ENCODE data around the gene USP34. TPM values are rescaled to one million over a fixed set of nuclear protein-coding genes. Genes with fewer than 3 reads are reported as not detected.

USP34 gene
- total and polyA plus RNA-seq, 2 of the 8 experiments (the other 6 are each of a cell fraction or from before 2014, with no cell fraction given): 56.7 to 91.7 TPM

GRCh38 chr2:61379521-61379920 is 91.4 kb downstream of the USP34 start:
- WGBS, 2 experiments (ENCODE audit: extremely low coverage in 1 of 2, insufficient coverage in 1 of 2, insufficient read length in 1 of 2, insufficient replicate concordance in 2 of 2, low coverage in 1 of 2, low lambda C conversion rate in 2 of 2, missing lambda C conversion rate in 1 of 2): 79% methylated on average over 2 of the region's 2 CpGs; no CpG with 5 or more reads in 1 of the 2 experiments

More at GRCh38 chr2:61379521-61379920, 91.4 kb downstream of the USP34 start:
- H3K56ac ChIP-seq (replicated peaks; ENCODE audit: insufficient read length, low read depth, low read length): no peak overlapping the region
- no peak overlapping the region for H3K14ac ChIP-seq (ENCODE audit: insufficient read length)
- no peak overlapping the region for H2BK12ac ChIP-seq (ENCODE audit: low read depth, low read length)
- no peak overlapping the region for H2BK120ac ChIP-seq (replicated peaks; ENCODE audit: low read depth, low read length)
- H3K4ac ChIP-seq (replicated peaks; ENCODE audit: insufficient read length, low read depth, low read length): no peak overlapping the region
- H3K23ac ChIP-seq (ENCODE audit: insufficient read length): no peak overlapping the region
- no peak overlapping the region for H2AK5ac ChIP-seq (ENCODE audit: low read depth, low read length)
- no peak overlapping the region for H2BK15ac ChIP-seq (ENCODE audit: low read length)
- no peak overlapping the region for H4K8ac ChIP-seq (ENCODE audit: extremely low read depth, insufficient read depth, low read length)
- no peaks in the 10 kb centered on the region for H3K79me1 ChIP-seq (ENCODE audit: low read depth, low read length)
- H3K4me3 ChIP-seq (ENCODE audit: extremely low read depth in 1 of 4, insufficient read depth in 2 of 4, low read depth in 3 of 4, low read length in 4 of 4): no peak overlapping the region
- H3K18ac ChIP-seq (ENCODE audit: extremely low read depth, low read length): no peak overlapping the region
- H4K5ac ChIP-seq (ENCODE audit: insufficient read length, low read depth, low read length): no peak overlapping the region
- FAIRE-seq (no peak), DNase-seq (ENCODE audit: low read depth in 1 of 2, low spot score in 2 of 2) (no peak)
- H2BK5ac ChIP-seq (ENCODE audit: low read depth, low read length): no peak overlapping the region
- no peak for TF ChIP-seq RAD21 (IDR thresholded peaks at IDR 0.05 in 1 of 2, conservative IDR thresholded peaks at IDR 0.05 in 1 of 2; ENCODE audit: low read depth in 2 of 2, low read length in 2 of 2)
- no peak for TF ChIP-seq PHF8 (conservative IDR thresholded peaks at IDR 0.05; ENCODE audit: low read depth, low read length)
- no peak for TF ChIP-seq BCL11A (IDR thresholded peaks at IDR 0.05; ENCODE audit: low read depth in 2 of 2, low read length in 2 of 2)
- no peak for TF ChIP-seq SIN3A (conservative IDR thresholded peaks at IDR 0.05 in 1 of 2, IDR thresholded peaks at IDR 0.05 in 1 of 2; ENCODE audit: low read depth in 1 of 2, low read length in 2 of 2)
- no peak for TF ChIP-seq ASH2L (IDR thresholded peaks at IDR 0.05; ENCODE audit: low read length)
- TF ChIP-seq CHD2 (IDR thresholded peaks at IDR 0.05; ENCODE audit: low read length): no peak
- no peak for TF ChIP-seq CREB1 (IDR thresholded peaks at IDR 0.05)
- TF ChIP-seq CTCF (IDR thresholded peaks at IDR 0.05; ENCODE audit: control extremely low read depth in 1 of 3, insufficient read depth in 1 of 3, low read depth in 1 of 3, low read length in 3 of 3): no peak
- TF ChIP-seq EGR1 (IDR thresholded peaks at IDR 0.05; ENCODE audit: borderline replicate concordance, low read depth, low read length): no peak
- H2AFZ ChIP-seq (ENCODE audit: low read length): no peak overlapping the region
- H3K4me1 ChIP-seq (replicated peaks in 1 of 4; ENCODE audit: control insufficient read depth in 3 of 4, insufficient read depth in 4 of 4, low read length in 3 of 4): no peaks in the 10 kb centered on the region
- peaks cover 0 to 48% (median 8%) of the 10 kb centered on the region in 4 experiments; a peak in 5 of 8 replicates for H3K36me3 ChIP-seq (ENCODE audit: control insufficient read depth in 2 of 4, insufficient read depth in 4 of 4, low read length in 3 of 4)
- H4K20me1 ChIP-seq (replicated peaks in 1 of 2; ENCODE audit: control insufficient read depth in 1 of 2, insufficient read depth in 2 of 2, low read length in 2 of 2): no peaks in the 10 kb centered on the region
- H3K27me3 ChIP-seq (replicated peaks in 1 of 4; ENCODE audit: control insufficient read depth in 3 of 4, extremely low read depth in 1 of 4, insufficient read depth in 3 of 4, low read length in 3 of 4): no peaks in the 10 kb centered on the region
- H4K91ac ChIP-seq (replicated peaks; ENCODE audit: insufficient read length, low read length): no peak overlapping the region
- ChIA-PET CTCF (ENCODE audit: partially characterized antibody) (no interaction called here), POLR2A (ENCODE audit: partially characterized antibody) (no interaction called here)
- no peak overlapping the region for H3K27ac ChIP-seq (ENCODE audit: low read depth, low read length)
- H3K9me3 ChIP-seq (ENCODE audit: insufficient read depth in 2 of 2, low read depth in 1 of 2, low read length in 1 of 2): no peaks in the 10 kb centered on the region
- no peak overlapping the region for H3K9ac ChIP-seq (replicated peaks in 1 of 4; ENCODE audit: extremely low read depth in 1 of 4, low read depth in 3 of 4, low read length in 3 of 4)
- no peaks in the 10 kb centered on the region for H3K23me2 ChIP-seq (ENCODE audit: low read depth, low read length)
- no peak overlapping the region for H3K4me2 ChIP-seq (ENCODE audit: insufficient read depth in 1 of 2, low read depth in 2 of 2, low read length in 2 of 2)
- H3K79me2 ChIP-seq (ENCODE audit: control insufficient read depth in 1 of 2, insufficient read depth in 2 of 2, low read length in 2 of 2): peaks cover 0 to 2% of the 10 kb centered on the region in 2 experiments; a peak in 1 of 4 replicates
- no peak overlapping the region for H2BK20ac ChIP-seq (ENCODE audit: low read length)

All from H1 (cell line).